Measurements from ENCODE around the gene ZBTB33.

DNA sequence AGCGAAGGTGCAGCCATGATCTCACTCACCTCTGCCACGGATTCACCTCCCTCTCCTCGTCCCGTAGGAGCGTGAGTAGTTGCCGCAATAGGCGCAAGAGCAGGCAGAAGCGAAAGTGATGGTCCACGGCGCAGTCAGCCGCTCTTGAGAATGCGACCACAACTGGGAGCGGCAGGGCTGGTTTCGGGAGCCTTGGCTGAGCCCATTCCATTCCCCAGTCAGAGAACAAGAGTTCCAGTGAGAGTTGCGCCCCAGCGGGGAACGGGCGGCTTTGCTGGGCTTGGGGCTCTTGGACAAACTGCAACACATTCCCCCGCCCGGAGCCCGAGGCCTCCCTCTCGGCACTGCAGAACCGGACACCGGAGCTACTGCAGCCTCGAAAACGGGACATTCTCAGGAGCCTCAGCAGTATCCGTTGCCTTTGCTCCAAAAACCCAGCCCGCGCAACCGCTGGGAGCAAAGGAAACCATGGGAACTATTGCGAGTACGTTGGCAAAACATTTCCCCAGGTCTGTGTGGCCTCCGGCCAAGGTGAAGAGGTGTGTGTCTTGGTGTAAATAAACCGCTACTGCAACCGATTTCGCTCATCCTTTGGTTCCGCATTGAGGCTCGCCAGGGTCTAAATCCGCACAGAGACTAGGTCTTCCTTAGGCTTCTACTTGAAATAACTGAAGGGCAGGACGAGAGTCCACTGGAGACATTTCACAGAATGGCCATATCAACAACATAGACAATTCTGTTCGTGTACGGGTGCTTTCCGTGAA, 5.7 kb upstream of the ZBTB33 start:
- TF ChIP-seq, protein P1, sequence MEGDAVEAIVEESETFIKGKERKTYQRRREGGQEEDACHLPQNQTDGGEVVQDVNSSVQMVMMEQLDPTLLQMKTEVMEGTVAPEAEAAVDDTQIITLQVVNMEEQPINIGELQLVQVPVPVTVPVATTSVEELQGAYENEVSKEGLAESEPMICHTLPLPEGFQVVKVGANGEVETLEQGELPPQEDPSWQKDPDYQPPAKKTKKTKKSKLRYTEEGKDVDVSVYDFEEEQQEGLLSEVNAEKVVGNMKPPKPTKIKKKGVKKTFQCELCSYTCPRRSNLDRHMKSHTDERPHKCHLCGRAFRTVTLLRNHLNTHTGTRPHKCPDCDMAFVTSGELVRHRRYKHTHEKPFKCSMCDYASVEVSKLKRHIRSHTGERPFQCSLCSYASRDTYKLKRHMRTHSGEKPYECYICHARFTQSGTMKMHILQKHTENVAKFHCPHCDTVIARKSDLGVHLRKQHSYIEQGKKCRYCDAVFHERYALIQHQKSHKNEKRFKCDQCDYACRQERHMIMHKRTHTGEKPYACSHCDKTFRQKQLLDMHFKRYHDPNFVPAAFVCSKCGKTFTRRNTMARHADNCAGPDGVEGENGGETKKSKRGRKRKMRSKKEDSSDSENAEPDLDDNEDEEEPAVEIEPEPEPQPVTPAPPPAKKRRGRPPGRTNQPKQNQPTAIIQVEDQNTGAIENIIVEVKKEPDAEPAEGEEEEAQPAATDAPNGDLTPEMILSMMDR (conservative IDR thresholded peaks at IDR 0.05), result no peak
- TF ChIP-seq ZFX (IDR thresholded peaks at IDR 0.05), result peak; percentile 14; the same call in 1 of the 2 replicates

Measured in C4-2B (cell line).